Measurements from ENCODE around the gene LDB2. TPM values are rescaled to one million over a fixed set of nuclear protein-coding genes. Genes with fewer than 3 reads are reported as not detected.

LDB2 gene
- total and polyA plus RNA-seq, 8 donors = 4.0 to 11.6 (median 5.9) TPM

GRCh38 chr4:16661813-16662212 is 236.6 kb downstream of the LDB2 start:
- intact Hi-C loops (cut with DNase I) = no loop called here
- no peak for TF ChIP-seq CTCF (IDR thresholded peaks at IDR 0.05)
- DNase-seq (no peak), ATAC-seq (no peak), FAIRE-seq (no peak)
- Histone ChIP-seq H3K27ac (no peak overlapping the region), H3K36me3 (no peaks in the 10 kb centered on the region), H3K4me1 (no peaks in the 10 kb centered on the region), H3K4me3 (no peak overlapping the region), H3K27me3 (no peaks in the 10 kb centered on the region), H3K9me3 (no peaks in the 10 kb centered on the region)
- WGBS, 2 donors = 62 to 88% methylated on average over 2 of the region's 2 CpGs

DNA sequence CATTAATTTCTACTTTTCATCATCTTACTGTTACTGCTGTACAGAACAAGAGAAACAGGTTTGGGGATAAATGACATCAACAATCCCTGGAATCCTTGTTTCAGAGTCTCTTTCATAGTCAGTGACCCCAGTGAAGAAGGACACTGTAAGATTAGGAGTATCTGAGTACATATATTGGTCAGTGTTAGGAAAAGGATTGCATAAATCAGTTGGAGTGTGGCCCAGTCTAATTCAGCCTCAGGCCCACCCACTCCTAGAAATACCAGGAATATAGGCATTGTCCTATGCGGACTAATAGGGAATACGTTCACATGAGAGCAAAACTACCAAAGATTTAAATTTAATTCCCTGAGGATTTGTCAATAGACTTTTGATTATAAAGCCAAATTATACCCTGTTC is 237.8 kb downstream of the LDB2 start:
- H3K36me3 ChIP-seq = no peaks in the 10 kb centered on the region
- intact Hi-C loops (cut with DNase I) = no loop called here

GRCh38 chr4:16659694-16660093 is 238.8 kb downstream of the LDB2 start:
- ATAC-seq (no peak), FAIRE-seq (no peak), DNase-seq (no peak)
- intact Hi-C loops (cut with DNase I) = no loop called here
- Histone ChIP-seq H3K4me3 (no peak overlapping the region), H3K4me1 (no peaks in the 10 kb centered on the region), H3K9me3 (no peaks in the 10 kb centered on the region), H3K36me3 (no peaks in the 10 kb centered on the region), H3K27me3 (no peaks in the 10 kb centered on the region), H3K27ac (no peak overlapping the region)
- WGBS, 2 donors = 78 to 96% methylated on average over 3 of the region's 3 CpGs
- TF ChIP-seq CTCF (IDR thresholded peaks at IDR 0.05) = no peak

More for the DNA sequence above, 237.8 kb downstream of the LDB2 start:
- 92 to 98% methylated on average over 2 of the region's 2 CpGs for WGBS, 2 donors
- no peak overlapping the region for H3K27ac ChIP-seq
- H3K4me1 ChIP-seq = no peaks in the 10 kb centered on the region
- no peak overlapping the region for H3K4me3 ChIP-seq
- FAIRE-seq = no peak
- H3K27me3 ChIP-seq = no peaks in the 10 kb centered on the region
- TF ChIP-seq CTCF (IDR thresholded peaks at IDR 0.05) = no peak
- H3K9me3 ChIP-seq = no peaks in the 10 kb centered on the region
- no peak for ATAC-seq
- DNase-seq = no peak

GRCh38 chr4:16659079-16659478 is 239.4 kb downstream of the LDB2 start:
- Histone ChIP-seq H3K27ac (no peak overlapping the region), H3K4me3 (no peak overlapping the region), H3K36me3 (no peaks in the 10 kb centered on the region), H3K4me1 (no peaks in the 10 kb centered on the region), H3K27me3 (no peaks in the 10 kb centered on the region), H3K9me3 (no peaks in the 10 kb centered on the region)
- DNase-seq (no peak), FAIRE-seq (no peak), ATAC-seq (no peak)
- intact Hi-C loops (cut with DNase I) = no loop called here
- 83 to 86% methylated on average over 6 of the region's 6 CpGs for WGBS, 2 donors
- no peak for TF ChIP-seq CTCF (IDR thresholded peaks at IDR 0.05)

- no peaks in the 10 kb centered on the region for H3K27me3 ChIP-seq
- WGBS, 2 donors = 72 to 86% methylated on average over 2 of the region's 2 CpGs
- no peaks in the 10 kb centered on the region for H3K36me3 ChIP-seq
- intact Hi-C loops (cut with DNase I) = no loop called here
- DNase-seq (no peak), FAIRE-seq (no peak), ATAC-seq (no peak)
- H3K9me3 ChIP-seq = no peaks in the 10 kb centered on the region
- H3K4me1 ChIP-seq = no peaks in the 10 kb centered on the region
- TF ChIP-seq CTCF (IDR thresholded peaks at IDR 0.05) = no peak
- no peak overlapping the region for H3K27ac ChIP-seq
- H3K4me3 ChIP-seq = no peak overlapping the region
Measured at GRCh38 chr4:16658183-16658582, 240.3 kb downstream of the LDB2 start.

All from pancreas (tissue), 10 donors.